Measurements from ENCODE around the gene KIAA0232. TPM values are rescaled to one million over a fixed set of nuclear protein-coding genes. Genes with fewer than 3 reads are reported as not detected.
"Not testable (repeated sequence)": the region's sequence is repeated elsewhere in the genome, so short reads cannot be mapped to it uniquely, and the experiment has no call there.

The KIAA0232 gene
- total and polyA plus RNA-seq, 2 experiments from 2014 or later = 20.6 to 21.7 TPM

- WGBS, 2 experiments (ENCODE audit: low coverage in 1 of 2, low lambda C conversion rate in 2 of 2, missing lambda C conversion rate in 2 of 2) = 1 to 3% methylated on average over 52 to 63 of the region's 91 CpGs
- peak overlapping the region; percentile 97 for H3K4me2 ChIP-seq (ENCODE audit: unreplicated experiment)
- H3K9me2 ChIP-seq (ENCODE audit: insufficient read depth) = no peaks in the 10 kb centered on the region
- H4K20me1 ChIP-seq (ENCODE audit: insufficient read depth) = peaks cover 25% of the 10 kb centered on the region; the same call in 1 of the 2 replicates
- peak overlapping the region; percentile 98 for H3K9ac ChIP-seq
- H3K36me3 ChIP-seq (ENCODE audit: low read depth) = 0 out of 2 replicates have a peak, but pooled peaks cover 4% of the 10 kb centered on the region
- peak overlapping the region; percentile 98 for H3K4me3 ChIP-seq
- H2AFZ ChIP-seq = peak overlapping the region; percentile 86
- H3K27me3 ChIP-seq (replicated peaks; ENCODE audit: insufficient read depth) = no peaks in the 10 kb centered on the region
- H3K79me2 ChIP-seq (ENCODE audit: insufficient read depth) = peaks cover 52% of the 10 kb centered on the region
- peaks cover 11% of the 10 kb centered on the region for H3F3A ChIP-seq (ENCODE audit: insufficient read depth)
- peak overlapping the region; percentile 88 for H3K27ac ChIP-seq
- in situ Hi-C loops (cut with MboI) = no loop called here
- peak; percentile 94 for DNase-seq
- H3K9me3 ChIP-seq (ENCODE audit: low read depth) = no peaks in the 10 kb centered on the region
- H3K4me1 ChIP-seq (ENCODE audit: insufficient read depth) = peaks cover 9% of the 10 kb centered on the region
- no peak for TF ChIP-seq EZH2phosphoT487 (IDR thresholded peaks at IDR 0.05; ENCODE audit: insufficient read depth, low read depth)
- TF ChIP-seq EZH2 (IDR thresholded peaks at IDR 0.05; ENCODE audit: insufficient read depth, poor library complexity, severe bottlenecking) = no peak
Observed at GRCh38 chr4:6783111-6783981, 819 bp downstream of the KIAA0232 start.

GRCh38 chr4:6785572-6785925 is 3.0 kb downstream of the KIAA0232 start:
- Histone ChIP-seq H3K9me3 (ENCODE audit: low read depth) (no peaks in the 10 kb centered on the region), H3K4me3 (no peak overlapping the region), H2AFZ (no peak overlapping the region), H3K9ac (no peak overlapping the region), H3K36me3 (ENCODE audit: low read depth) (0 out of 2 replicates have a peak, but pooled peaks cover 4% of the 10 kb centered on the region), H3K4me1 (ENCODE audit: insufficient read depth) (peaks cover 9% of the 10 kb centered on the region), H3K27ac (no peak overlapping the region), H3K27me3 (replicated peaks; ENCODE audit: insufficient read depth) (no peaks in the 10 kb centered on the region), H3K4me2 (ENCODE audit: unreplicated experiment) (no peak overlapping the region), H3K9me2 (ENCODE audit: insufficient read depth) (no peaks in the 10 kb centered on the region), H3K79me2 (ENCODE audit: insufficient read depth) (peaks cover 74% of the 10 kb centered on the region), H3F3A (ENCODE audit: insufficient read depth) (peaks cover 8% of the 10 kb centered on the region), H4K20me1 (ENCODE audit: insufficient read depth) (peaks cover 25% of the 10 kb centered on the region; the same call in 1 of the 2 replicates)
- 93 to 96% methylated on average over 1 of the region's 1 CpG for WGBS, 2 experiments (ENCODE audit: low coverage in 1 of 2, low lambda C conversion rate in 2 of 2, missing lambda C conversion rate in 2 of 2)
- TF ChIP-seq EZH2 (IDR thresholded peaks at IDR 0.05; ENCODE audit: insufficient read depth, poor library complexity, severe bottlenecking) (no peak), EZH2phosphoT487 (IDR thresholded peaks at IDR 0.05; ENCODE audit: insufficient read depth, low read depth) (no peak)
- DNase-seq = no peak
- in situ Hi-C loops (cut with MboI) = no loop called here

GRCh38 chr4:6788123-6788522 is 5.6 kb downstream of the KIAA0232 start:
- Histone ChIP-seq H3K27ac (no peak overlapping the region), H3K9me2 (ENCODE audit: insufficient read depth) (no peaks in the 10 kb centered on the region), H3K79me2 (ENCODE audit: insufficient read depth) (peaks cover 97% of the 10 kb centered on the region), H3K4me1 (ENCODE audit: insufficient read depth) (peaks cover 20% of the 10 kb centered on the region; the same call in 1 of the 2 replicates), H3K36me3 (ENCODE audit: low read depth) (0 out of 2 replicates have a peak, but pooled peaks cover 4% of the 10 kb centered on the region), H3F3A (ENCODE audit: insufficient read depth) (peaks cover 13% of the 10 kb centered on the region), H2AFZ (no peak overlapping the region), H3K9me3 (ENCODE audit: low read depth) (no peaks in the 10 kb centered on the region), H3K9ac (no peak overlapping the region), H4K20me1 (ENCODE audit: insufficient read depth) (peaks cover 25% of the 10 kb centered on the region; the same call in 1 of the 2 replicates), H3K27me3 (replicated peaks; ENCODE audit: insufficient read depth) (no peaks in the 10 kb centered on the region), H3K4me2 (ENCODE audit: unreplicated experiment) (no peak overlapping the region), H3K4me3 (no peak overlapping the region)
- DNase-seq = no peak
- TF ChIP-seq EZH2 (IDR thresholded peaks at IDR 0.05; ENCODE audit: insufficient read depth, poor library complexity, severe bottlenecking) = no peak
- TF ChIP-seq EZH2phosphoT487 (IDR thresholded peaks at IDR 0.05; ENCODE audit: insufficient read depth, low read depth) = no peak
- 92 to 94% methylated on average over 7 of the region's 7 CpGs for WGBS, 2 experiments (ENCODE audit: low coverage in 1 of 2, low lambda C conversion rate in 2 of 2, missing lambda C conversion rate in 2 of 2)
- in situ Hi-C loops (cut with MboI) = no loop called here

- peaks cover 100% of the 10 kb centered on the region for H3K79me2 ChIP-seq (ENCODE audit: insufficient read depth)
- peaks cover 14% of the 10 kb centered on the region for H3F3A ChIP-seq (ENCODE audit: insufficient read depth)
- H3K9ac ChIP-seq; H3K9me3 ChIP-seq (ENCODE audit: low read depth); H3K9me2 ChIP-seq (ENCODE audit: insufficient read depth); H3K27me3 ChIP-seq (replicated peaks; ENCODE audit: insufficient read depth); H3K36me3 ChIP-seq (ENCODE audit: low read depth); in situ Hi-C loops (cut with MboI); DNase-seq; H3K4me3 ChIP-seq; H2AFZ ChIP-seq; H3K27ac ChIP-seq; H4K20me1 ChIP-seq (ENCODE audit: insufficient read depth); H3K4me2 ChIP-seq (ENCODE audit: unreplicated experiment): not testable (repeated sequence)
- 94 to 96% methylated on average over 4 of the region's 4 CpGs for WGBS, 2 experiments (ENCODE audit: low coverage in 1 of 2, low lambda C conversion rate in 2 of 2, missing lambda C conversion rate in 2 of 2)
- peaks cover 12% of the 10 kb centered on the region; the same call in 1 of the 2 replicates for H3K4me1 ChIP-seq (ENCODE audit: insufficient read depth)
Observed at GRCh38 chr4:6791245-6791644, 8.7 kb downstream of the KIAA0232 start.

- H3K9ac ChIP-seq; DNase-seq; H3K36me3 ChIP-seq (ENCODE audit: low read depth); H3K27me3 ChIP-seq (replicated peaks; ENCODE audit: insufficient read depth); H3K4me3 ChIP-seq; H2AFZ ChIP-seq; in situ Hi-C loops (cut with MboI); H3K4me2 ChIP-seq (ENCODE audit: unreplicated experiment); H3K9me2 ChIP-seq (ENCODE audit: insufficient read depth); H4K20me1 ChIP-seq (ENCODE audit: insufficient read depth); H3K9me3 ChIP-seq (ENCODE audit: low read depth): not testable (repeated sequence)
- Histone ChIP-seq H3K27ac (peak overlapping the region; percentile 39), H3K79me2 (ENCODE audit: insufficient read depth) (peaks cover 100% of the 10 kb centered on the region), H3K4me1 (ENCODE audit: insufficient read depth) (peaks cover 14% of the 10 kb centered on the region; the same call in 1 of the 2 replicates), H3F3A (ENCODE audit: insufficient read depth) (peaks cover 14% of the 10 kb centered on the region)
- WGBS, 2 experiments (ENCODE audit: low coverage in 1 of 2, low lambda C conversion rate in 2 of 2, missing lambda C conversion rate in 2 of 2) = 98% methylated on average over 3 of the region's 3 CpGs
Observed at GRCh38 chr4:6791796-6792195, 9.3 kb downstream of the KIAA0232 start.

All from GM23248 (cell line).